ENCODE measurements around the gene MS4A2. TPM values are rescaled to one million over a fixed set of nuclear protein-coding genes. Genes with fewer than 3 reads are reported as not detected.

Gene MS4A2
- total and polyA plus RNA-seq, 10 donors = 0.03 to 0.91 (median 0.60) TPM; not detected in 5

GRCh38 chr11:60122414-60123036 is 34.1 kb downstream of the MS4A2 start:
- TF ChIP-seq POLR2AphosphoS5 (IDR thresholded peaks at IDR 0.05) = no peak
- no peak for TF ChIP-seq POLR2A (IDR thresholded peaks at IDR 0.05)
- TF ChIP-seq CTCF (IDR thresholded peaks at IDR 0.05 in 8 of 11, conservative IDR thresholded peaks at IDR 0.05 in 3 of 11) = no peak
- Histone ChIP-seq H3K4me1 (peaks cover 0 to 20% (median 0%) of the 10 kb centered on the region in 6 donors), H3K36me3 (no peaks in the 10 kb centered on the region), H3K4me3 (no peak overlapping the region), H3K27me3 (replicated peaks in 1 of 7) (no peaks in the 10 kb centered on the region), H3K9me3 (no peaks in the 10 kb centered on the region), H3K27ac (no peak overlapping the region)
- intact Hi-C loops (cut with DNase I; ENCODE audit: low total_unique reads) = no loop called here
- 81 to 92% (median 88%) methylated on average over 3 of the region's 3 CpGs for WGBS, 5 donors
- no peak for DNase-seq

GRCh38 chr11:60124802-60125432 is 36.5 kb downstream of the MS4A2 start:
- no peak overlapping the region for H3K4me3 ChIP-seq
- WGBS, 5 donors = 43 to 53% (median 48%) methylated on average over 11 of the region's 11 CpGs
- TF ChIP-seq POLR2AphosphoS5 (IDR thresholded peaks at IDR 0.05) = no peak
- TF ChIP-seq POLR2A (IDR thresholded peaks at IDR 0.05) = no peak
- no peak for TF ChIP-seq CTCF (IDR thresholded peaks at IDR 0.05 in 8 of 11, conservative IDR thresholded peaks at IDR 0.05 in 3 of 11)
- H3K36me3 ChIP-seq = no peaks in the 10 kb centered on the region
- no peaks in the 10 kb centered on the region for H3K27me3 ChIP-seq (replicated peaks in 1 of 7)
- DNase-seq = no peak
- H3K4me1 ChIP-seq = peaks cover 0 to 10% (median 0%) of the 10 kb centered on the region in 6 donors
- intact Hi-C loops (cut with DNase I; ENCODE audit: low total_unique reads) = no loop called here
- no peaks in the 10 kb centered on the region for H3K9me3 ChIP-seq
- H3K27ac ChIP-seq = peak overlapping the region in 1 of 8 donors; percentile 4

GRCh38 chr11:60125956-60126585 is 37.6 kb downstream of the MS4A2 start:
- no peak for DNase-seq
- H3K36me3 ChIP-seq = no peaks in the 10 kb centered on the region
- no peak overlapping the region for H3K4me3 ChIP-seq
- TF ChIP-seq CTCF (IDR thresholded peaks at IDR 0.05 in 8 of 11, conservative IDR thresholded peaks at IDR 0.05 in 3 of 11) (no peak), POLR2A (IDR thresholded peaks at IDR 0.05) (no peak), POLR2AphosphoS5 (IDR thresholded peaks at IDR 0.05) (no peak)
- intact Hi-C loops (cut with DNase I; ENCODE audit: low total_unique reads) = no loop called here
- H3K27me3 ChIP-seq (replicated peaks in 1 of 7) = no peaks in the 10 kb centered on the region
- peaks cover 0 to 10% (median 0%) of the 10 kb centered on the region in 6 donors for H3K4me1 ChIP-seq
- no peaks in the 10 kb centered on the region for H3K9me3 ChIP-seq
- no peak overlapping the region for H3K27ac ChIP-seq

GRCh38 chr11:60127311-60127811 is 38.9 kb downstream of the MS4A2 start:
- H3K4me1 ChIP-seq = peaks cover 0 to 10% (median 0%) of the 10 kb centered on the region in 6 donors
- H3K27me3 ChIP-seq (replicated peaks in 1 of 7) = no peaks in the 10 kb centered on the region
- H3K27ac ChIP-seq = no peak overlapping the region
- intact Hi-C loops (cut with DNase I; ENCODE audit: low total_unique reads) = no loop called here
- TF ChIP-seq POLR2A (IDR thresholded peaks at IDR 0.05) (no peak), CTCF (IDR thresholded peaks at IDR 0.05 in 8 of 11, conservative IDR thresholded peaks at IDR 0.05 in 3 of 11) (no peak)
- no peaks in the 10 kb centered on the region for H3K36me3 ChIP-seq
- DNase-seq = no peak
- WGBS, 5 donors = 58 to 78% (median 69%) methylated on average over 3 of the region's 3 CpGs
- H3K4me3 ChIP-seq = no peak overlapping the region
- no peaks in the 10 kb centered on the region for H3K9me3 ChIP-seq

Data from spleen (tissue), 11 donors.